Mucosa of rectum (tissue), 2 donors: ENCODE measurements around the gene VAV3.

Experiments used
- H3K27ac ChIP-seq, 2 donors: one replicate each; pipeline ENCODE4 v1.7.0; 2013; ENCODE audit warnings: inconsistent platforms in 2 of 2, low read depth in 2 of 2, low read length in 2 of 2
- H3K27me3 ChIP-seq, 2 donors: one replicate each; pipeline ENCODE4 v1.7.0; 2013; ENCODE audit warnings: low read length in 2 of 2; ENCODE audit not compliant: control insufficient read depth in 2 of 2, insufficient read depth in 2 of 2
- H3K36me3 ChIP-seq, 2 donors: one replicate each; pipeline ENCODE4 v1.7.0; 2013; ENCODE audit warnings: low read length in 2 of 2; ENCODE audit not compliant: control insufficient read depth in 2 of 2, insufficient read depth in 2 of 2
- H3K4me1 ChIP-seq, 2 donors: one replicate each; pipeline ENCODE4 v1.7.0; 2013; ENCODE audit warnings: low read length in 2 of 2, mild to moderate bottlenecking in 1 of 2; ENCODE audit not compliant: control insufficient read depth in 2 of 2, insufficient read depth in 2 of 2
- H3K4me3 ChIP-seq, 2 donors: one replicate each; pipeline ENCODE4 v1.7.0; 2013; ENCODE audit warnings: low read length in 2 of 2
- H3K9ac ChIP-seq, 2 donors: one replicate each; pipeline ENCODE4 v1.7.0; 2013; ENCODE audit warnings: low read length in 2 of 2, low read depth in 1 of 2, mild to moderate bottlenecking in 1 of 2
- H3K9me3 ChIP-seq, 2 donors: one replicate each; pipeline ENCODE4 v1.7.0; 2013; ENCODE audit warnings: low read length in 2 of 2; ENCODE audit not compliant: control insufficient read depth in 2 of 2
- donor health status: healthy.
- donor health status: Normal muscosa, but diverticular disease.

Gene VAV3

DNA sequence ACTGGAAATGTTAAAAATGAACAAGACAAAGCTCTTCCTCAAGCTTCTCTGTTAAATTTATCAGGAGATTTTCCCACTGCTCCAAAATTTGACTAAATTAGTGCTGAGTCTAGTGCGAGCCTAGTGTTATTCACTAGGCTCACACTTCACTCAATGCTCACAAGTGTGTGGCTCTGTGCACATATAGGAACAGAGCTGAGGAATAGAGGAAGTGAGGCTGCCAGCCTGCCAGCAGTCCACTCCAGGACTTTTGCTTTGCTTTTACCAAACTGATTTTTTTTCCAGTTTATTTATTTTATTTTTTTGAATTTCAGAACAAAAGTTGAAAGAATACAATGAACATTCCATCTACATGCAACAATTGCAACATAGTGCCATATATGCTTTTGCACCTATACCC is 87.2 kb downstream of the VAV3 start:
- Histone ChIP-seq H3K4me1 (no peaks in the 10 kb centered on the region), H3K9me3 (no peaks in the 10 kb centered on the region), H3K27me3 (no peaks in the 10 kb centered on the region), H3K27ac (no peak overlapping the region), H3K36me3 (no peaks in the 10 kb centered on the region), H3K4me3 (no peak overlapping the region), H3K9ac (no peak overlapping the region)

DNA sequence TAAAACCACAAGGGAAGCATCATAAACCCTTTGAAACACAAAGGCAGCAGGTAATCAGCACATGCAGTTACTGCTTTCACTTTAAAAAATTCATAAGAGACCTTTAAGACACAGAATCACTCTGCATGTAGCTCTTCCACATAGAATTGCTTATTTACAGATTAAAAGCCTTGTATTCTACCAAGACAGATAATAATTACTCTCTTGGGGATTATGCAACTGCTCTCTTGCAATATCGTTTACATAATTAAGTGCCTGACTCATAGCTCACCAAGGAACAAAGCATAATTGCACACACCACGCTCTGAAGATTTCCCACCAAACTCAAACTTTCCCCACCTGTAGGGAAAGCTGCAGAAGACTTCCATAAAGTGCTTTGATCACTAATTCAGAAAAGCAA is 87.9 kb downstream of the VAV3 start:
- Histone ChIP-seq H3K4me1 (no peaks in the 10 kb centered on the region), H3K27me3 (no peaks in the 10 kb centered on the region), H3K4me3 (no peak overlapping the region), H3K9ac (no peak overlapping the region), H3K36me3 (no peaks in the 10 kb centered on the region), H3K27ac (no peak overlapping the region), H3K9me3 (no peaks in the 10 kb centered on the region)

DNA sequence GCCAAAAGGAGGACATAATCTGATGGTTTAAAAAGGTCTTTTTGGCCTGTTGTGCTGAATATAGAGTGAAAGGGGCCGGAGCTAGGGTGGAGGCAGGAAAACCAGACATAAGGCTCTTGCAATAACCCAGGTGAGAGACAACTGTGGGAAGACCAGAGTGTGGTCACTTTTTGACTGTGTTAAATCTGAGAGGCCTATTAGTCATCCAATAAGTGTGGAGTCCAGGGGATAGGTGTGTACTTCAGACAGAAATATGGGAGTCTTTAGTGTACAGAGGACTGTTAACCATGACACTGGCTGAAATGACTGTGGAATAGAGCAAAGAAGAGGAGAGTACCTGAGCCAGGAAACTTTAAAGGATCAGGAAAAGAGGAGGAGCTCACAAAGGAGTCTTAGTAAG is 89.3 kb downstream of the VAV3 start:
- H3K4me1 ChIP-seq: no peaks in the 10 kb centered on the region
- no peaks in the 10 kb centered on the region for H3K27me3 ChIP-seq
- H3K36me3 ChIP-seq: no peaks in the 10 kb centered on the region
- H3K27ac ChIP-seq: no peak overlapping the region
- H3K9me3 ChIP-seq: no peaks in the 10 kb centered on the region
- no peak overlapping the region for H3K9ac ChIP-seq
- H3K4me3 ChIP-seq: no peak overlapping the region

DNA sequence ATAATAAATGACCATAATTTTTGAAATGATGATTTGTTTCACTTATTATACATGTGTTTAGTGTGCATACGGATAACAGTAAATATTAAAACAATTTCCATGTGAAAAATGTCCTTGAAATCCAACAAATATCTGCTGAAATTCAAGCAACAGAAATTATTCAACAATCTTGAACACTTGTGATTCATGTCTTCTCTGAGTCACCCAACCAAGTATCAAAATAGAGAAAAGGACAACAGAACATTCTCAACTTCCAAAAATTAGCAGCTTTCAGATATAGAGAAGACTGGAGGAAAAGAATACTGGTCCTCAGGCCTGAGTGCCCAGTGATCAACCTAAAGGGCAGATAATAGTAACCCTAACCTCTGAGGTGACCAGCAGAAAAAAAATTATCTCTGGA is 90.8 kb downstream of the VAV3 start:
- no peaks in the 10 kb centered on the region for H3K36me3 ChIP-seq
- H3K4me3 ChIP-seq: no peak overlapping the region
- H3K4me1 ChIP-seq: no peaks in the 10 kb centered on the region
- no peak overlapping the region for H3K27ac ChIP-seq
- no peaks in the 10 kb centered on the region for H3K27me3 ChIP-seq
- no peaks in the 10 kb centered on the region for H3K9me3 ChIP-seq
- no peak overlapping the region for H3K9ac ChIP-seq

DNA sequence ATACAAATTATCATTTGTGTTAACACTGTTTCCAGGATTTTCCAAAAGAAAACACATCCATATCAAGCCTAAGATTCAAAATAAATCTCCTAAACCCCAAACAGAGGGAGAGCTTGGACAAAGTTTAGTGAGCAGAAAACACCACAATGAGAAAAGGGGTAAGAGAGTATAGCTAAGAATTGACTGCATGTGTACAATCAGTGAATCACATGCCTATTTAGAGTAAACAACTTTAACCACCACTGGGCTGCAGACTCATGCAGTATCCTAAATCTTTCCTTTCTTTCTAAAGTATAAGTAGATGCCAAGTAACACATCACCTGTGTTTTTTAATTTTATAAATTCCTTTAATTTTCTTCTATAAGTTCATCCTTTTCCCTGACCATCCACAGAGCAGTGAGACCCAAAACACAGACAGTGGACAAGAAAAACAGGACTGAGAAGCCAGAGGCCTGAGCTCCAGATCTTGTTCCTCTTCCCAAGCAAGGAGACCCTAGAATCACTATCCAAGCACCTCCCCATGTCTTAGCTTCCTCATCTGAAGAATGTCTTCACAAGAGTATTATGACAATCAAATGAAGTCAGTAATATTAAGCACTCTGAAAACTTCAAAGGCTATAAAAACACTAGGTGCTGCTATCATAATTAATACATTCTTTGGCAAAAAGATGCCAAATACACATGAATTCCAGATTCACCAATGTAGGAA is 93.1 kb downstream of the VAV3 start:
- Histone ChIP-seq H3K27me3 (no peaks in the 10 kb centered on the region), H3K36me3 (no peaks in the 10 kb centered on the region), H3K9ac (no peak overlapping the region), H3K9me3 (no peaks in the 10 kb centered on the region), H3K4me3 (no peak overlapping the region), H3K4me1 (no peaks in the 10 kb centered on the region), H3K27ac (no peak overlapping the region)

DNA sequence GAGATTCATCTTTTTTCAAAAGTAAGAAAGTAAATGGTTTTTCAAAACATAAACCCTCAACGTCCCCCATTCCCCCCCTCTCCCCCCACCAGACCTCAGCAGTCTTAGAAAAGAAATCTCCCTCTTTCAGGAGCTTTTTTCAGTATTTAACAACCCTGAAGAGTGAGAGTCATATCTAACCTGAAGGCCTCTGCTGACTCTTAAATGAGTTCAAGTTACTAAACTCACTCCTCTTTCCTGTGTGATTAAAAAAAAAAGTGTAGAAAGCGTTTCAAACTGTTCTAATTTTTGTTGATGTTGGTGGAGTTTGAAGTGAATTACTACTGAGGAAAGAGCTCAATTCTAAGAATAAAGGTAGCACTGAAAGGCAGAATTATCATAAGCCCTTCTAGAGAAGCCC is 93.7 kb downstream of the VAV3 start:
- Histone ChIP-seq H3K4me3 (no peak overlapping the region), H3K9me3 (no peaks in the 10 kb centered on the region), H3K4me1 (no peaks in the 10 kb centered on the region), H3K36me3 (no peaks in the 10 kb centered on the region), H3K9ac (no peak overlapping the region), H3K27me3 (no peaks in the 10 kb centered on the region), H3K27ac (no peak overlapping the region)

DNA sequence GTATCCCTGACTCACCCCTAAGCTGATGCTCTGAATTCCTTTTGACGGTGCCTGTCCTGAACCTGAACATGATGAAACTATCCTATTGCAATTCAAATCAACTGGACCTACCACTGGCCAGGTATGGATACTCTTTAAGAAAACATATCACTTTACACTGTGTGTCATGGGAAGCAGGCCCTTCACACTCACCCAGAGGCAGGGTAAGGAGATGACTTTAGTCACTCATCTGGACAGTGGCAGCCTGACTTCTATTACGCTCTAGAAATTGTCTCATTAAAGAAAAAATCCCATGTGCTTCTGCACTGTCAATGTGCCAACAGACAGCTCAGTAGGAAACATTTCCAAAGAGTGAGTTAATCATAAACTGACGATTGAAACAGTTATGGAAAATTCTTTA is 94.3 kb downstream of the VAV3 start:
- H3K9me3 ChIP-seq: no peaks in the 10 kb centered on the region
- no peaks in the 10 kb centered on the region for H3K4me1 ChIP-seq
- H3K36me3 ChIP-seq: no peaks in the 10 kb centered on the region
- H3K27ac ChIP-seq: no peak overlapping the region
- no peaks in the 10 kb centered on the region for H3K27me3 ChIP-seq
- no peak overlapping the region for H3K9ac ChIP-seq
- no peak overlapping the region for H3K4me3 ChIP-seq

DNA sequence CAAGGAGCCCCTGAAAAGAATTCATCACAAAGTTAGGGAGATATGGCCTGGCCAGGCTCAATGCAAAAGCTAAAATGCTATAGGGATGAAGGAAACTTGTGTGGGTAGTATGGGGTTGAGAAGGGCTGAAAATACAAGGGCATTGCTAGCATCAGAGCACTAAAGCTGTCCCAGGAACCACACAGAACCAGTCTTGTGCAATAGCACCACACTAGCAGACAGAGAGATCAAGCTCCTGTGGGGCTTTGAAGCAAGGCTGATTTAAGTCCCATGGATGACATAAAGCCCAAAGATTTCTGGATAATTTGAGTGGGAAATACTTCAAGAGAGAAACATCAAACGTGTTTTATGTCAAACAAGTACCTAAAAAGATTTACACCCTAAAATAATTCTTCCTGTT is 97.1 kb downstream of the VAV3 start:
- H3K36me3 ChIP-seq: no peaks in the 10 kb centered on the region
- no peak overlapping the region for H3K9ac ChIP-seq
- no peaks in the 10 kb centered on the region for H3K9me3 ChIP-seq
- no peak overlapping the region for H3K27ac ChIP-seq
- H3K27me3 ChIP-seq: no peaks in the 10 kb centered on the region
- H3K4me1 ChIP-seq: no peaks in the 10 kb centered on the region
- no peak overlapping the region for H3K4me3 ChIP-seq

DNA sequence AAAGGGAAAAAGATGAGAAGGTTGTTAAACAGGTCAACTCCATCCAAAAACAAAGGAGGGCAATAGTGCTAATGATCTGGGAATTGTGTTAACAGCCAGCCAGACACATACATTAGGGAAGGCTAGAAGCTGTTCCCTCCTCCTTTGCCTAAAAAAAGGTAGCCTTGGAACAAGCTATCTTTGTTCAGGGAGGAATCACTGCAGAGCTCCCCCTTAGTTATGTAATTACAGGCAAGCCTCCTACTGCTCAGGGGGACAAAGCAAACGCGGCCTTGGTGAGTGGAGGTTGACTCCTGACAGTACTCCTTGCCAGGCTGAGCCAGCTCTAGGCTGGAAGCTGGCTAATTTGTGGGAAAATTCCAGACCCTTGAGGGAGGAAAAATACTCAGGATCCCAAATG is 97.6 kb downstream of the VAV3 start:
- Histone ChIP-seq H3K4me3 (no peak overlapping the region), H3K36me3 (no peaks in the 10 kb centered on the region), H3K27ac (no peak overlapping the region), H3K9me3 (no peaks in the 10 kb centered on the region), H3K27me3 (no peaks in the 10 kb centered on the region), H3K4me1 (no peaks in the 10 kb centered on the region), H3K9ac (no peak overlapping the region)

DNA sequence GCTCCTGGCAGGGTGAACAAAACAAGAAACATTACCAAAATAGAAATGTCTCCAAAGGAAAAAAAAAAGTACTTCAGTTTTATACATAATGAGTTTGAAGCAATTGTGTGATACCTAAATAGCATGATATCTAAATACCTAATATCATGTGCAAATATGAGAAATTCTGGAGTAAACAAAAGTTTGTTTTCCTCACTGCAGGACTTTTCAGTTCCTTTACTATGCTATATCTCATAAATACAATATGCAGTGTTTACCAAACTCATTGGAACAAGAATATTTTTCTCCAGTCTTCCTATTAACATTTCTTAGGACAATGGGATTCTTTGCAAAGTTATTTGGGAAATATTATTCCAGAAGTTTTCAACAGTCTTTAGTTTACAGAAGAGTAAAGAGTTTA is 98.1 kb downstream of the VAV3 start:
- no peaks in the 10 kb centered on the region for H3K36me3 ChIP-seq
- no peak overlapping the region for H3K4me3 ChIP-seq
- no peak overlapping the region for H3K27ac ChIP-seq
- no peaks in the 10 kb centered on the region for H3K9me3 ChIP-seq
- no peaks in the 10 kb centered on the region for H3K27me3 ChIP-seq
- H3K4me1 ChIP-seq: no peaks in the 10 kb centered on the region
- no peak overlapping the region for H3K9ac ChIP-seq

DNA sequence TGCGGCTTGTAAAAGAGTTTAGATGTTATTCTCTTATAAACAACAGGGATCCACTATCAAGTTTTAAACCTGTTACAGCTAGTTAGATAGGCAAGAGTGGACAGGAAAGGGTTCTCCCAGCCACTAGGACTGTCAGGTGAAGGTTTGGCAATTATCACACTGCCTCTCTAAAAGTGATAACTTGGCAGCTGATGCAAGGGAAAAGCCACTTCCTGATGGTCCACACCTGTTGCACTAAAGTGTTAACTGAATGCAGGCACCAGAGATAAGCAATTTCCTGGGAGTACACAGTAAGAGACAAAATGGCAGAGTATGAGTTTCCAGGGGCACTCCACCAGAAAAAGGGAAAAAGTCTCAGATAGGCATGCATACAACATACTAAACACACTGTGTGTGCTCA is 99.4 kb downstream of the VAV3 start:
- no peaks in the 10 kb centered on the region for H3K27me3 ChIP-seq
- no peaks in the 10 kb centered on the region for H3K36me3 ChIP-seq
- no peak overlapping the region for H3K4me3 ChIP-seq
- no peak overlapping the region for H3K9ac ChIP-seq
- H3K27ac ChIP-seq: no peak overlapping the region
- no peaks in the 10 kb centered on the region for H3K4me1 ChIP-seq
- no peaks in the 10 kb centered on the region for H3K9me3 ChIP-seq
